ENCODE data around the gene NDUFS4.
"Not testable (repeated sequence)": the region's sequence is repeated elsewhere in the genome, so short reads cannot be mapped to it uniquely, and the experiment has no call there.

Gene NDUFS4

GRCh38 chr5:53542926-53543325 lies 17.5 kb upstream of the NDUFS4 start:
- no peak for DNase-seq (ENCODE audit: low read depth)
- no peak overlapping the region for H3K4me3 ChIP-seq (ENCODE audit: low read length)
- no peak for TF ChIP-seq CTCF (conservative IDR thresholded peaks at IDR 0.05; ENCODE audit: low read length)

- TF ChIP-seq CTCF (conservative IDR thresholded peaks at IDR 0.05; ENCODE audit: low read length): no peak
- DNase-seq (ENCODE audit: low read depth): peak; percentile 56
- H3K4me3 ChIP-seq (ENCODE audit: low read length): no peak overlapping the region
Observed at GRCh38 chr5:53543401-53543800, 17.0 kb upstream of the NDUFS4 start.

- TF ChIP-seq CTCF (conservative IDR thresholded peaks at IDR 0.05; ENCODE audit: low read length): no peak
- no peak for DNase-seq (ENCODE audit: low read depth)
- no peak overlapping the region for H3K4me3 ChIP-seq (ENCODE audit: low read length)
Observed at GRCh38 chr5:53545744-53546143, 14.7 kb upstream of the NDUFS4 start.

GRCh38 chr5:53547226-53547625 lies 13.2 kb upstream of the NDUFS4 start:
- no peak for TF ChIP-seq CTCF (conservative IDR thresholded peaks at IDR 0.05; ENCODE audit: low read length)
- no peak for DNase-seq (ENCODE audit: low read depth)
- H3K4me3 ChIP-seq (ENCODE audit: low read length): no peak overlapping the region

- H3K4me3 ChIP-seq (ENCODE audit: low read length); DNase-seq (ENCODE audit: low read depth): not testable (repeated sequence)
Observed at GRCh38 chr5:53548501-53548900, 11.9 kb upstream of the NDUFS4 start.

- DNase-seq (ENCODE audit: low read depth): no peak
- TF ChIP-seq CTCF (conservative IDR thresholded peaks at IDR 0.05; ENCODE audit: low read length): no peak
- H3K4me3 ChIP-seq (ENCODE audit: low read length): no peak overlapping the region
Observed at GRCh38 chr5:53549792-53550191, 10.6 kb upstream of the NDUFS4 start.

GRCh38 chr5:53552561-53552960 lies 7.9 kb upstream of the NDUFS4 start:
- no peak overlapping the region for H3K4me3 ChIP-seq (ENCODE audit: low read length)
- no peak for TF ChIP-seq CTCF (conservative IDR thresholded peaks at IDR 0.05; ENCODE audit: low read length)
- DNase-seq (ENCODE audit: low read depth): no peak

GRCh38 chr5:53554444-53554843 lies 6.0 kb upstream of the NDUFS4 start:
- no peak for DNase-seq (ENCODE audit: low read depth)
- no peak for TF ChIP-seq CTCF (conservative IDR thresholded peaks at IDR 0.05; ENCODE audit: low read length)
- H3K4me3 ChIP-seq (ENCODE audit: low read length): no peak overlapping the region
